ENCODE data around the gene DES.

The DES gene

GRCh38 chr2:219419331-219420197 is 1.4 kb downstream of the DES start:
- DNase-seq (ENCODE audit: low read depth) = no peak
- TF ChIP-seq CTCF (conservative IDR thresholded peaks at IDR 0.05; ENCODE audit: low read depth, low read length) = no peak
- H3K4me3 ChIP-seq (ENCODE audit: low read depth, low read length) = no peak overlapping the region

GRCh38 chr2:219420687-219421086 is 2.5 kb downstream of the DES start:
- TF ChIP-seq CTCF (conservative IDR thresholded peaks at IDR 0.05; ENCODE audit: low read depth, low read length) = no peak
- no peak overlapping the region for H3K4me3 ChIP-seq (ENCODE audit: low read depth, low read length)

GRCh38 chr2:219421323-219421722 is 3.1 kb downstream of the DES start:
- H3K4me3 ChIP-seq (ENCODE audit: low read depth, low read length) = no peak overlapping the region
- TF ChIP-seq CTCF (conservative IDR thresholded peaks at IDR 0.05; ENCODE audit: low read depth, low read length) = no peak
- no peak for DNase-seq (ENCODE audit: low read depth)

More at GRCh38 chr2:219420687-219421086, 2.5 kb downstream of the DES start:
- no peak for DNase-seq (ENCODE audit: low read depth)

GRCh38 chr2:219422952-219423534 is 4.9 kb downstream of the DES start:
- TF ChIP-seq CTCF (conservative IDR thresholded peaks at IDR 0.05; ENCODE audit: low read depth, low read length) = no peak
- H3K4me3 ChIP-seq (ENCODE audit: low read depth, low read length) = no peak overlapping the region

GRCh38 chr2:219423652-219424377 is 5.6 kb downstream of the DES start:
- TF ChIP-seq CTCF (conservative IDR thresholded peaks at IDR 0.05; ENCODE audit: low read depth, low read length) = no peak
- H3K4me3 ChIP-seq (ENCODE audit: low read depth, low read length) = no peak overlapping the region
- no peak for DNase-seq (ENCODE audit: low read depth)

More at GRCh38 chr2:219422952-219423534, 4.9 kb downstream of the DES start:
- no peak for DNase-seq (ENCODE audit: low read depth)

- no peak for TF ChIP-seq CTCF (conservative IDR thresholded peaks at IDR 0.05; ENCODE audit: low read depth, low read length)
- DNase-seq (ENCODE audit: low read depth) = no peak
- no peak overlapping the region for H3K4me3 ChIP-seq (ENCODE audit: low read depth, low read length)
These were observed 7.3 kb downstream of the DES start for GRCh38 chr2:219425238-219426067.
